K562 (cell line): ENCODE data around the gene CEP72.

Experiments
- ARID1B ChIP-seq: fragments of 450-650 bp; IDR thresholded peaks from 2 replicates; pipeline ENCODE4 v1.6.1; 2016; ENCODE audit warnings: antibody characterized with exemption, mild to moderate bottlenecking, inconsistent platforms
- ATF7 ChIP-seq: fragments of 450-650 bp; IDR thresholded peaks from 2 replicates; pipeline ENCODE4 v1.7.1; 2014; ENCODE audit warnings: mild to moderate bottlenecking, moderate library complexity
- BHLHE40 ChIP-seq: IDR thresholded peaks from 2 replicates; pipeline ENCODE4 v1.6.1; 2011; ENCODE audit warnings: low read length, improper control_type of control experiment
- CREB1 ChIP-seq, 2 experiments: sonication (generic) in 1 of 2; formaldehyde crosslinking in 1 of 2; IDR thresholded peaks; 2 replicates each; pipeline versions ENCODE4 v1.6.1 to v1.8.0; 2012 to 2022; ENCODE audit warnings: inconsistent platforms in 1 of 2, mild to moderate bottlenecking in 1 of 2, missing genetic modification reagents in 1 of 2, moderate library complexity in 1 of 2
- ETV6 ChIP-seq, 3 experiments: fragments of 150-350 bp in 1 of 3; sonication (generic) in 1 of 3; formaldehyde crosslinking in 1 of 3; IDR thresholded peaks; 2 replicates each; pipeline versions ENCODE4 v1.6.1 to v1.8.0; 2014 to 2022; ENCODE audit warnings: borderline replicate concordance in 2 of 3, low read depth in 2 of 3, antibody characterized with exemption in 1 of 3, low read length in 1 of 3, mild to moderate bottlenecking in 1 of 3, missing genetic modification reagents in 1 of 3
- MYC ChIP-seq, 2 experiments: fragments of 250-450 bp in 1 of 2; sonication (Bioruptor Pico) in 1 of 2; IDR thresholded peaks; 2 replicates each; pipeline versions ENCODE4 v1.5.1 to v1.6.1; 2012 to 2021; ENCODE audit warnings: low read depth in 2 of 2, borderline replicate concordance in 1 of 2, improper control_type of control experiment in 1 of 2, low read length in 1 of 2, mild to moderate bottlenecking in 1 of 2, moderate library complexity in 1 of 2
- PML ChIP-seq: IDR thresholded peaks from 2 replicates; pipeline ENCODE4 v1.6.1; 2012; ENCODE audit warnings: low read length, inconsistent platforms
- POLR2A ChIP-seq: fragments of 450-650 bp; conservative IDR thresholded peaks from 2 replicates; pipeline ENCODE4 v1.6.1; 2016
- TCF3 ChIP-seq: sonication (generic); formaldehyde crosslinking; IDR thresholded peaks from 2 replicates; pipeline ENCODE4 v1.4.0; 2020; ENCODE audit warnings: mild to moderate bottlenecking, missing genetic modification reagents
- YBX1 ChIP-seq: fragments of 450-650 bp; IDR thresholded peaks from 2 replicates; pipeline ENCODE4 v1.7.1; 2016; ENCODE audit warnings: mild to moderate bottlenecking
- YY1 ChIP-seq, 3 experiments: IDR thresholded peaks; 2 replicates each; pipeline ENCODE4 v1.6.1; 2011; ENCODE audit warnings: low read length in 2 of 3, mild to moderate bottlenecking in 2 of 3, moderate library complexity in 2 of 3, borderline replicate concordance in 1 of 3, control low read depth in 1 of 3, low read depth in 1 of 3; ENCODE audit not compliant: insufficient read depth in 3 of 3, insufficient replicate concordance in 2 of 3, control insufficient read depth in 1 of 3, insufficient read length in 1 of 3; ENCODE audit errors: extremely low read depth in 1 of 3
- TF ChIP-seq, protein P1 (sequence below): fragments of 450-650 bp; IDR thresholded peaks from 2 replicates; pipeline ENCODE4 v1.6.1; 2018; ENCODE audit warnings: mild to moderate bottlenecking, low read depth; ENCODE audit not compliant: partially characterized antibody
- TF ChIP-seq, protein P2 (sequence below), 2 experiments: fragments of 450-650 bp; formaldehyde crosslinking in 1 of 2; IDR thresholded peaks; 2 replicates each; pipeline versions ENCODE4 v1.4.0 to v1.6.1; 2014 to 2020; ENCODE audit warnings: mild to moderate bottlenecking in 2 of 2, borderline replicate concordance in 1 of 2, low read depth in 1 of 2

DNA sequence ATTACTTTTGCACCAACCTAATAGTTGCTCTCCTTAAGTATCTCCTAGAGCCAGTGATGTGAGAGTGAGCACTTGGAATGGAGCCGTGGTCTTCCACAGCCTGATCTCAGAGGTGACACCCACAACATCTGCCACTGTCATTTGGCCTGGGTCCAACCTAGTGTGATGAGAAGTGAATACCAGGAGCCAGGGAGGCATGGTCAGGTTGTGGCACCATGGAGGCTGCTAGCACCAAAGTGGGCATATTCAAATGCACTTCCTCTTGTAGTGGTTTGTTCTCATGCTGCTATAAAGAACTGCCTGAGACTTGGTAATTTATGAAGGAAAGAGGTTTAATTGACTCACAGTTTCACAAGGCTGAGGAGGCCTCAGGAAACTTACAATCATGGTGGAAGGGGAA lies 22.6 kb upstream of the CEP72 start:
- no peak for TF ChIP-seq PML
- no peak for TF ChIP-seq BHLHE40
- TF ChIP-seq MYC (IDR thresholded peaks at IDR 0.05; ENCODE audit: low read depth, low read length): no peak
- TF ChIP-seq MYC (CRISPR knock-in tag; IDR thresholded peaks at IDR 0.05; ENCODE audit: borderline replicate concordance, low read depth): no peak
- no peak for TF ChIP-seq POLR2A
- TF ChIP-seq TCF3: no peak
- TF ChIP-seq, protein P1, sequence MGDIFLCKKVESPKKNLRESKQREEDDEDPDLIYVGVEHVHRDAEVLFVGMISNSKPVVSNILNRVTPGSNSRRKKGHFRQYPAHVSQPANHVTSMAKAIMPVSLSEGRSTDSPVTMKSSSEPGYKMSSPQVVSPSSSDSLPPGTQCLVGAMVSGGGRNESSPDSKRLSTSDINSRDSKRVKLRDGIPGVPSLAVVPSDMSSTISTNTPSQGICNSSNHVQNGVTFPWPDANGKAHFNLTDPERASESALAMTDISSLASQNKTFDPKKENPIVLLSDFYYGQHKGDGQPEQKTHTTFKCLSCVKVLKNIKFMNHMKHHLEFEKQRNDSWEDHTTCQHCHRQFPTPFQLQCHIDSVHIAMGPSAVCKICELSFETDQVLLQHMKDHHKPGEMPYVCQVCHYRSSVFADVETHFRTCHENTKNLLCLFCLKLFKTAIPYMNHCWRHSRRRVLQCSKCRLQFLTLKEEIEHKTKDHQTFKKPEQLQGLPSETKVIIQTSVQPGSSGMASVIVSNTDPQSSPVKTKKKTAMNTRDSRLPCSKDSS: no peak
- no peak for TF ChIP-seq YY1 (IDR thresholded peaks at IDR 0.05; ENCODE audit: borderline replicate concordance in 1 of 3, control insufficient read depth in 1 of 3, extremely low read depth in 1 of 3, insufficient read depth in 3 of 3, insufficient read length in 1 of 3, insufficient replicate concordance in 2 of 3, low read depth in 1 of 3, low read length in 2 of 3)
- no peak for TF ChIP-seq ETV6 (IDR thresholded peaks at IDR 0.05; ENCODE audit: borderline replicate concordance in 1 of 2, low read depth in 2 of 2, low read length in 1 of 2)
- no peak for TF ChIP-seq ETV6 (CRISPR knock-in tag; IDR thresholded peaks at IDR 0.05; ENCODE audit: borderline replicate concordance)
- no peak for TF ChIP-seq YBX1
- no peak for TF ChIP-seq CREB1 (IDR thresholded peaks at IDR 0.05)
- no peak for TF ChIP-seq CREB1 (CRISPR knock-in tag; IDR thresholded peaks at IDR 0.05)
- TF ChIP-seq ATF7: no peak
- TF ChIP-seq, protein P2, sequence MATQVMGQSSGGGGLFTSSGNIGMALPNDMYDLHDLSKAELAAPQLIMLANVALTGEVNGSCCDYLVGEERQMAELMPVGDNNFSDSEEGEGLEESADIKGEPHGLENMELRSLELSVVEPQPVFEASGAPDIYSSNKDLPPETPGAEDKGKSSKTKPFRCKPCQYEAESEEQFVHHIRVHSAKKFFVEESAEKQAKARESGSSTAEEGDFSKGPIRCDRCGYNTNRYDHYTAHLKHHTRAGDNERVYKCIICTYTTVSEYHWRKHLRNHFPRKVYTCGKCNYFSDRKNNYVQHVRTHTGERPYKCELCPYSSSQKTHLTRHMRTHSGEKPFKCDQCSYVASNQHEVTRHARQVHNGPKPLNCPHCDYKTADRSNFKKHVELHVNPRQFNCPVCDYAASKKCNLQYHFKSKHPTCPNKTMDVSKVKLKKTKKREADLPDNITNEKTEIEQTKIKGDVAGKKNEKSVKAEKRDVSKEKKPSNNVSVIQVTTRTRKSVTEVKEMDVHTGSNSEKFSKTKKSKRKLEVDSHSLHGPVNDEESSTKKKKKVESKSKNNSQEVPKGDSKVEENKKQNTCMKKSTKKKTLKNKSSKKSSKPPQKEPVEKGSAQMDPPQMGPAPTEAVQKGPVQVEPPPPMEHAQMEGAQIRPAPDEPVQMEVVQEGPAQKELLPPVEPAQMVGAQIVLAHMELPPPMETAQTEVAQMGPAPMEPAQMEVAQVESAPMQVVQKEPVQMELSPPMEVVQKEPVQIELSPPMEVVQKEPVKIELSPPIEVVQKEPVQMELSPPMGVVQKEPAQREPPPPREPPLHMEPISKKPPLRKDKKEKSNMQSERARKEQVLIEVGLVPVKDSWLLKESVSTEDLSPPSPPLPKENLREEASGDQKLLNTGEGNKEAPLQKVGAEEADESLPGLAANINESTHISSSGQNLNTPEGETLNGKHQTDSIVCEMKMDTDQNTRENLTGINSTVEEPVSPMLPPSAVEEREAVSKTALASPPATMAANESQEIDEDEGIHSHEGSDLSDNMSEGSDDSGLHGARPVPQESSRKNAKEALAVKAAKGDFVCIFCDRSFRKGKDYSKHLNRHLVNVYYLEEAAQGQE (IDR thresholded peaks at IDR 0.05; ENCODE audit: borderline replicate concordance): no peak
- TF ChIP-seq, protein P2 (CRISPR knock-in tag; IDR thresholded peaks at IDR 0.05; ENCODE audit: low read depth): no peak
- no peak for TF ChIP-seq ARID1B
